Epithelial cell of esophagus (primary cell): Measurements from ENCODE around the gene FLII.
A peak's percentile ranks its signal among the peaks of the same experiment; 100 is the strongest.

Experiments used
- DNase-seq: peaks from one replicate; pipeline ENCODE4 v3.0.0; 2010; ENCODE audit warnings: low read depth
- H3K4me3 ChIP-seq: 2 replicates; pipeline ENCODE4 v1.5.1; 2011; ENCODE audit warnings: mild to moderate bottlenecking, low read length, control low read depth
- TF ChIP-seq, protein P1 (sequence below): IDR thresholded peaks from 2 replicates; pipeline ENCODE4 v1.5.1; 2011; ENCODE audit warnings: low read depth, mild to moderate bottlenecking, low read length, control low read depth, inconsistent platforms; ENCODE audit not compliant: insufficient read depth; ENCODE audit errors: missing control alignments

Gene FLII

DNA sequence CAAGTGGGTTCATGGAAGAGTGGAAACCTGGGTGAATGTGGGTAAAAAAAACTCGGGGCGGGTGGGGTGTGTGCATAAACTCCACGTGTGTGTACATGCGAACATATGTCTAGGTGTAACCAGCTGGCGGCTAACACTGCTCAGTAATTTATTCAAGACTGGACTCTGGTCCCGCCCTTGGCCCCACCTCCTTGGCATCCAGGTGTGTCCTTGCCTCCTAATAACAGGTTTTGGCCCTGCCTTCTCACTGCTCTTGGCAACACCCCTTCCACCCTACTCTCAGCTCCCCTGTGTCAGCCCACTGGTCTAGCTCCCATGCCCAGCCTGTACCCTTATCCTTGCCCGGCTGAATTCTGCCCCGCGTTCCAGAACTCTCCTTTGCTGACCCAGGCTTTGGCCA is 8.3 kb downstream of the FLII start:
- TF ChIP-seq, protein P1, sequence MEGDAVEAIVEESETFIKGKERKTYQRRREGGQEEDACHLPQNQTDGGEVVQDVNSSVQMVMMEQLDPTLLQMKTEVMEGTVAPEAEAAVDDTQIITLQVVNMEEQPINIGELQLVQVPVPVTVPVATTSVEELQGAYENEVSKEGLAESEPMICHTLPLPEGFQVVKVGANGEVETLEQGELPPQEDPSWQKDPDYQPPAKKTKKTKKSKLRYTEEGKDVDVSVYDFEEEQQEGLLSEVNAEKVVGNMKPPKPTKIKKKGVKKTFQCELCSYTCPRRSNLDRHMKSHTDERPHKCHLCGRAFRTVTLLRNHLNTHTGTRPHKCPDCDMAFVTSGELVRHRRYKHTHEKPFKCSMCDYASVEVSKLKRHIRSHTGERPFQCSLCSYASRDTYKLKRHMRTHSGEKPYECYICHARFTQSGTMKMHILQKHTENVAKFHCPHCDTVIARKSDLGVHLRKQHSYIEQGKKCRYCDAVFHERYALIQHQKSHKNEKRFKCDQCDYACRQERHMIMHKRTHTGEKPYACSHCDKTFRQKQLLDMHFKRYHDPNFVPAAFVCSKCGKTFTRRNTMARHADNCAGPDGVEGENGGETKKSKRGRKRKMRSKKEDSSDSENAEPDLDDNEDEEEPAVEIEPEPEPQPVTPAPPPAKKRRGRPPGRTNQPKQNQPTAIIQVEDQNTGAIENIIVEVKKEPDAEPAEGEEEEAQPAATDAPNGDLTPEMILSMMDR: no peak
- DNase-seq: peak; percentile 82

DNA sequence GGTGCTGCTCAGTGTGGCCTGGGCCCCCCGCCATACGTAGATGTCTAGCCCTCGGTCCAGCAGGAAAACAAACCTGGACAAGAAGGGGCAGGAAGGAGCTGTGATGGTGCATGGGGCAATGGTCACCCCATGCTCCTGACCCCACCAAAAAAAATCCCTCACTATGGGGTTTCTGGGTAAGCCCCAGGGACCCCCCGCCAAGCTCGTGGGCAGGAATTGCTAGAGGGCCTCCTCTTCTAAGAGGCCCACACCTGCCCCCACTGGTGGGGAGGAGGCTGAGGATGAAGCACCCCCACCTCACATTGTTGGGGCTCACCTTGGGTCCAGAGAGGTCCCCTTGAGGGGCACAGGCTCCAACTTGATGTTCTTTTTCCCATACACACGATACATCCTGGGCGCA is 9.7 kb downstream of the FLII start:
- no peak for DNase-seq
- TF ChIP-seq, protein P1: no peak

More for the DNA sequence above, 8.3 kb downstream of the FLII start:
- H3K4me3 ChIP-seq: no peak overlapping the region

DNA sequence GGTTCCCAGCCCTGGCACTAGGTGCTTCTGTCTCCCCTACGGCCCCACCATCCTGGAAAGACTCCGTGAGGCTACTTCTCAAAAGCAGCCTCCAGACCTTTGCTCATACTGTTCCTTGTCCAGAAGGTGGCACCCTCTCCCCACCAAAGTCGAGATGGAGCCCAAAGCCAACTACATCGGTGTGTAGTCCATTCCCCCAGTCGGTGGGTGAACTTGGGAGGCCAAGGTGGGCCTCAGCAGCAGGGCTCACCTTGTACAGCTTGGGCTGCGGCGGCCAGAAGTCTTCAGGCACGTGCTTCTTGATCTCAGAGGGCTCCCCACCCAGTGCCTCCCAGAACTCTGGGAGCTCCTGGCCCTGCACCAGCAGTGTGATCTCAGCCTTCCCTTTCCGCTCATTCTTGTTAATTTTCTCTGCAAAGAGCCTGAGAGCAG is 10.2 kb downstream of the FLII start:
- TF ChIP-seq, protein P1: peak; percentile 82
- H3K4me3 ChIP-seq: no peak overlapping the region
- DNase-seq: peak; percentile 79

More for the DNA sequence above, 9.7 kb downstream of the FLII start:
- H3K4me3 ChIP-seq: no peak overlapping the region

DNA sequence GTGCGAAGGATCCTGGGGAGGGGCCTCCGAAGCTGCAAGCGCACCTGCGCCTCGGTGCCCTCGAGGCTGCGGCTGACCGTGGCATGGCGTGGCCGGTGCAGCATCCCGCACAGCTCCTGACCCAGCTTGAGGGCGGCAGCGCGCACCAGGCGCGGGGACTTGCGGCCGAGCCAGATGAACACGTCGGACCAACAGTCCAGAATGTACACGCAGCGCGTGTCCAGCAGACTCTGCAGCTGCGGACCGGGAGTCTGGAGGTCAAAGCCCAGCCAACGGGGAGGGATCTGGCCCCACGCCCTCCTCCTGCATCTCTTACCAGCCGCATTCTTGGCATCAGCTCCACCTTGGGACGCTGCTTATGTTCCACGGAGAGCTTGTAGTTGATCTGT is 10.9 kb downstream of the FLII start:
- H3K4me3 ChIP-seq: no peak overlapping the region
- no peak for DNase-seq

DNA sequence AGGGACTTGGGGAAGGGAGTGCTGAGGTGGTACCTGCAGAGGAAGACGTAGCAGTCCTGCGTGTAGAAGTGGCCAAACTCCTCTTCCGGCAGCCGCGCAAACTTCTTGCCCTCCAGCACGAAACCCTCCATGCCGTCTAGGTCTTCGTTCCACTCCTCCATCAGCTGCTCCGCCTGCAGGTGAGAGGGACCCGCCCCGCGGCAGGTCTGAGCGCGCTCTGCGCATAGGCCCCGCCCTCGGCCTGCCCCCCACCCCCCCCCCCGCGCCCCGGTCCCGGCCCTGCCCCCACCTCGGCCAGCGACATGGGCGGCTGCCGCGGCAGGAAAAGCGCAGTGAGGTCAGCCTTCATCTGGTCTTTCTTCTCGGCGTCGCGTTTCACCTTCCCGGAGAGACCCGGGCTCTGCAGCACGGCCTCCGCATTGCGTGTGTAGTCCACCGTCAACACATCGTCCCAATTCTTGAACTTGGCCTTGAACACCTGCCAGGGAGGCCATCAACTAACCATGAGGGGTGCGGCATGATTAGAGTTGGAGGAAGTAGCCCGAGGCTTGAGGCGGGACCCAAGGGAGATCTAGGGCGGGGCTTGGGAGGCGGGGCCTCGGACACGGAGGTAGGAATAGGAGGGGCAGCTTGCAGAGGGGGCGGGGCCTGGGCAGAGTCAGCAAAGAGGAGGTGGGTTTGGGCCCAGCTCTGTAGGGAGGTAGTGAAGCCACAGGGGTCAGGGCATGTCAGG is 11.5 kb downstream of the FLII start:
- peak; percentile 94 for DNase-seq
- peak overlapping the region; percentile 7 for H3K4me3 ChIP-seq
- TF ChIP-seq, protein P1: no peak

More for the DNA sequence above, 10.9 kb downstream of the FLII start:
- TF ChIP-seq, protein P1: no peak

DNA sequence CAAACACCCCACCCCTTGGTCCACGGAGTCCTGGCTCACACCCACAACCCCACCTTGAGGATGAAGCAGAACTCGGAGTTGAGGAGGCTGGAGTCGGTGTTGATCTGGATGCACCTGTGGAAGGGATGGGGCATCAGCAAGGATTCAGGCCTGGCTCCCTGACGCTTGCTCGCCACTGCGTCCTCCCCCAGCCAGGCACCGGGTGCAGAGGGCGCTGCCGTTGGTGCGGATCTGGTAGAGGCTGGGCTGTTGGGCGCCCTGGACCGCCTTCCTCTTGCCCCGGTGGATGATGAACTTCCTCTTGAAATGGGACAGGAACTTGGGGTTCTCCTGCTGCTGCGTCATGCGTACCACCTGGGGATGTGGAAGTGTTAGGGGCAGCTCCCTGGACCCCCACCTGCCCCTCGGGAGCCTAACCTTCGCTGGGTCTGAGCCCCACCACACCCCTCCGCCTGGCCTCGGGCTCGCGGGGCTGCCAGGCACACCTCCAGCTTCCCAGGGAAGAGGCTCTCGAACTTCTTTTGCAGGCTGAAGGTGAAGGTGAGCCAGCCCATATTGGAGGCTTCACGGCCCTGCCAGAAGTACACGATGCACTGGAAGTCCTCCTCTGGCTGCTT is 12.3 kb downstream of the FLII start:
- H3K4me3 ChIP-seq: peak overlapping the region; percentile 7
- no peak for DNase-seq
- TF ChIP-seq, protein P1: no peak
